Activated CD8-positive, alpha-beta T cell treated with anti-CD3 and anti-CD28 coated beads for 36 hours (primary cell): Measurements from ENCODE around the gene CHST11. TPM values are rescaled to one million over a fixed set of nuclear protein-coding genes. Genes with fewer than 3 reads are reported as not detected.

Experiments used
- ATAC-seq: fragments of 200-7000 bp; cut with Tn5 transposase; one replicate; pipeline ENCODE4 v1.10.0; 2021; ENCODE audit warnings: mild to moderate bottlenecking, moderate library complexity
- CTCF ChIA-PET: fragments of 350-600 bp; sonication (Branson Sonifier 250); formaldehyde crosslinking; loops from one replicate; lab custom pipeline; 2021; ENCODE audit warnings: antibody characterized with exemption; lab: Charles Lee
- POLR2A ChIA-PET: fragments of 350-600 bp; sonication (Branson Sonifier 250); formaldehyde crosslinking; loops from one replicate; lab custom pipeline; 2021; ENCODE audit warnings: antibody characterized with exemption; lab: Charles Lee
- DNase-seq: peaks from one replicate; pipeline ENCODE4 v3.0.0-alpha.2; 2020
- H3K27ac Mint-ChIP-seq: one replicate; pipeline ENCODE4 v1.8.0; 2021; ENCODE audit warnings: mild to moderate bottlenecking, mixed read lengths
- H3K27me3 Mint-ChIP-seq: one replicate; pipeline ENCODE4 v1.8.0; 2021; ENCODE audit warnings: mixed read lengths
- H3K36me3 Mint-ChIP-seq: one replicate; pipeline ENCODE4 v1.8.0; 2021; ENCODE audit warnings: low read depth, mixed read lengths
- H3K4me1 Mint-ChIP-seq: one replicate; pipeline ENCODE4 v1.8.0; 2021; ENCODE audit warnings: low read depth, mixed read lengths
- H3K4me3 Mint-ChIP-seq: one replicate; pipeline ENCODE4 v1.8.0; 2021; ENCODE audit warnings: mild to moderate bottlenecking, moderate library complexity, mixed read lengths
- H3K9me3 Mint-ChIP-seq: one replicate; pipeline ENCODE4 v1.8.0; 2021; ENCODE audit warnings: mixed read lengths
- CTCF ChIP-seq: fragments of 200-600 bp; IDR thresholded peaks from one replicate; pipeline ENCODE4 v1.8.0; 2022; ENCODE audit warnings: antibody characterized with exemption, mild to moderate bottlenecking
- intact Hi-C: fragments of 100-400 bp; cut with micrococcal nuclease; formaldehyde crosslinking; loops from one replicate; pipeline ENCODE4 v1.10.0; 2022
- total RNA-seq, 2 experiments: library from RNA; stranded (reverse); gene quantifications; one replicate each; pipeline ENCODE4 v1.2.3, GENCODE V29; 2021

The CHST11 gene
- total RNA-seq, 2 experiments from 2014 or later = 30.9 to 33.9 TPM

- Mint-ChIP-seq H3K9me3 (no peaks in the 10 kb centered on the region), H3K27ac (no peak overlapping the region), H3K27me3 (no peaks in the 10 kb centered on the region), H3K36me3 (peaks cover 2% of the 10 kb centered on the region), H3K4me1 (peaks cover 14% of the 10 kb centered on the region), H3K4me3 (no peak overlapping the region)
- ChIA-PET CTCF (no interaction called here), POLR2A (no interaction called here)
- ATAC-seq = no peak
- intact Hi-C loops = no loop called here
- no peak for DNase-seq
- no peak for TF ChIP-seq CTCF
Observed at GRCh38 chr12:104590022-104590421, 133.3 kb downstream of the CHST11 start.

GRCh38 chr12:104591257-104591885 is 134.6 kb downstream of the CHST11 start:
- POLR2A ChIA-PET = no interaction called here
- H3K4me1 Mint-ChIP-seq = peaks cover 16% of the 10 kb centered on the region
- ATAC-seq = no peak
- intact Hi-C loops = no loop called here
- H3K27me3 Mint-ChIP-seq = no peaks in the 10 kb centered on the region
- CTCF ChIA-PET = no interaction called here
- H3K9me3 Mint-ChIP-seq = no peaks in the 10 kb centered on the region
- no peak for DNase-seq
- TF ChIP-seq CTCF = no peak
- H3K27ac Mint-ChIP-seq = no peak overlapping the region
- no peak overlapping the region for H3K4me3 Mint-ChIP-seq
- peaks cover 2% of the 10 kb centered on the region for H3K36me3 Mint-ChIP-seq

GRCh38 chr12:104593482-104593881 is 136.7 kb downstream of the CHST11 start:
- Mint-ChIP-seq H3K36me3 (peaks cover 2% of the 10 kb centered on the region), H3K27me3 (no peaks in the 10 kb centered on the region), H3K4me1 (peaks cover 18% of the 10 kb centered on the region), H3K27ac (no peak overlapping the region), H3K9me3 (no peaks in the 10 kb centered on the region), H3K4me3 (no peak overlapping the region)
- ChIA-PET POLR2A (no interaction called here), CTCF (interaction anchor here (0.8 to 2.3 kb wide), 3 partner anchors 13 to 212 kb away, joined by 3 to 7 read pairs (median 4); no protein-coding TSS in a partner anchor)
- no peak for TF ChIP-seq CTCF
- DNase-seq (no peak), ATAC-seq (no peak)
- intact Hi-C loops = no loop called here

- H3K4me1 Mint-ChIP-seq = peaks cover 16% of the 10 kb centered on the region
- no peaks in the 10 kb centered on the region for H3K9me3 Mint-ChIP-seq
- POLR2A ChIA-PET = no interaction called here
- CTCF ChIA-PET = no interaction called here
- no peak overlapping the region for H3K27ac Mint-ChIP-seq
- no peak for DNase-seq
- H3K36me3 Mint-ChIP-seq = no peaks in the 10 kb centered on the region
- intact Hi-C loops = no loop called here
- H3K4me3 Mint-ChIP-seq = no peak overlapping the region
- no peaks in the 10 kb centered on the region for H3K27me3 Mint-ChIP-seq
- no peak for ATAC-seq
- no peak for TF ChIP-seq CTCF
Observed at GRCh38 chr12:104596134-104596799, 139.5 kb downstream of the CHST11 start.
